ENCODE results near the gene CYP24A1. TPM values are rescaled to one million over a fixed set of nuclear protein-coding genes. Genes with fewer than 3 reads are reported as not detected.

CYP24A1 gene
- total RNA-seq, 4 donors from 2014 or later = 1.3 to 12.3 (median 8.9) TPM

- 75 to 84% methylated on average over 6 of the region's 6 CpGs for WGBS, 2 donors
- TF ChIP-seq POLR2A (IDR thresholded peaks at IDR 0.05) (no peak), CTCF (IDR thresholded peaks at IDR 0.05) (no peak)
- intact Hi-C loops (cut with DNase I) = no loop called here
Measured at GRCh38 chr20:54140067-54140466, 33.7 kb downstream of the CYP24A1 start.

GRCh38 chr20:54139188-54139587 lies 34.6 kb downstream of the CYP24A1 start:
- intact Hi-C loops (cut with DNase I) = loop anchor here (10.0 kb wide), 1 partner anchor 406 kb away; no protein-coding TSS in a partner anchor
- no peak for TF ChIP-seq POLR2A (IDR thresholded peaks at IDR 0.05)
- TF ChIP-seq CTCF (IDR thresholded peaks at IDR 0.05) = no peak
- H3K36me3 ChIP-seq = no peaks in the 10 kb centered on the region
- H3K27ac ChIP-seq = no peak overlapping the region
- H3K4me1 ChIP-seq = no peaks in the 10 kb centered on the region
- no peak overlapping the region for H3K4me3 ChIP-seq
- DNase-seq = no peak
- H3K27me3 ChIP-seq = peaks cover 0 to 3% (median 0%) of the 10 kb centered on the region in 4 donors
- no peaks in the 10 kb centered on the region for H3K9me3 ChIP-seq
- 83 to 96% methylated on average over 7 of the region's 7 CpGs for WGBS, 2 donors

More at GRCh38 chr20:54140067-54140466, 33.7 kb downstream of the CYP24A1 start:
- no peak overlapping the region for H3K27ac ChIP-seq
- no peak overlapping the region for H3K4me3 ChIP-seq
- H3K36me3 ChIP-seq = no peaks in the 10 kb centered on the region
- DNase-seq = no peak
- H3K9me3 ChIP-seq = no peaks in the 10 kb centered on the region
- H3K4me1 ChIP-seq = no peaks in the 10 kb centered on the region
- peaks cover 0 to 3% (median 0%) of the 10 kb centered on the region in 4 donors for H3K27me3 ChIP-seq

- whole genome bisulfite sequencing, 2 donors = 75% methylated on average over 2 of the region's 2 CpGs
Measured at GRCh38 chr20:54138427-54138826, 35.4 kb downstream of the CYP24A1 start.

GRCh38 chr20:54137115-54137514 lies 36.7 kb downstream of the CYP24A1 start:
- TF ChIP-seq CTCF (IDR thresholded peaks at IDR 0.05) (no peak), POLR2A (IDR thresholded peaks at IDR 0.05) (no peak)
- Histone ChIP-seq H3K27ac (no peak overlapping the region), H3K27me3 (peaks cover 0 to 3% (median 0%) of the 10 kb centered on the region in 4 donors), H3K36me3 (no peaks in the 10 kb centered on the region), H3K9me3 (no peaks in the 10 kb centered on the region), H3K4me3 (no peak overlapping the region), H3K4me1 (peaks cover 0 to 16% (median 11%) of the 10 kb centered on the region in 3 donors)
- intact Hi-C loops (cut with DNase I) = loop anchor here (10.0 kb wide), 1 partner anchor 408 kb away; no protein-coding TSS in a partner anchor
- DNase-seq = no peak
- 82 to 84% methylated on average over 5 of the region's 5 CpGs for WGBS, 2 donors

More at GRCh38 chr20:54138427-54138826, 35.4 kb downstream of the CYP24A1 start:
- intact Hi-C loops (cut with DNase I) = loop anchor here (10.0 kb wide), 1 partner anchor 406 kb away; no protein-coding TSS in a partner anchor
- H3K4me3 ChIP-seq = no peak overlapping the region
- peaks cover 0 to 3% (median 3%) of the 10 kb centered on the region in 3 donors for H3K4me1 ChIP-seq
- no peak for DNase-seq
- H3K9me3 ChIP-seq = no peaks in the 10 kb centered on the region
- H3K27me3 ChIP-seq = peaks cover 0 to 3% (median 0%) of the 10 kb centered on the region in 4 donors
- no peak overlapping the region for H3K27ac ChIP-seq
- H3K36me3 ChIP-seq = no peaks in the 10 kb centered on the region
- TF ChIP-seq POLR2A (IDR thresholded peaks at IDR 0.05) (no peak), CTCF (IDR thresholded peaks at IDR 0.05) (no peak)

GRCh38 chr20:54134445-54135220 lies 39.2 kb downstream of the CYP24A1 start:
- Histone ChIP-seq H3K36me3 (no peaks in the 10 kb centered on the region), H3K27ac (no peak overlapping the region), H3K27me3 (peaks cover 0 to 3% (median 0%) of the 10 kb centered on the region in 4 donors), H3K9me3 (no peaks in the 10 kb centered on the region), H3K4me1 (peaks cover 0 to 23% (median 17%) of the 10 kb centered on the region in 3 donors), H3K4me3 (no peak overlapping the region)
- DNase-seq = no peak
- WGBS, 2 donors = 82 to 90% methylated on average over 2 of the region's 2 CpGs
- intact Hi-C loops (cut with DNase I) = loop anchor here (10.0 kb wide), 1 partner anchor 410 kb away; no protein-coding TSS in a partner anchor
- TF ChIP-seq POLR2A (IDR thresholded peaks at IDR 0.05) = no peak
- no peak for TF ChIP-seq CTCF (IDR thresholded peaks at IDR 0.05)

Data from esophagus squamous epithelium (tissue), 5 donors.